OCI-LY7 (cell line): Measurements from ENCODE around the gene PRKG1. TPM values are rescaled to one million over a fixed set of nuclear protein-coding genes. Genes with fewer than 3 reads are reported as not detected.

Experiments used
- BruUV-seq: library from RNA; stranded (reverse); fragments of 400-500 nt; replicated peaks from 2 replicates; lab custom pipeline; 2021; lab: Mats Ljungman, UMichigan
- CTCF ChIA-PET: fragments of 300-600 bp; sonication (Branson Sonifier 250); formaldehyde crosslinking; loops from one replicate; lab custom pipeline; 2022; ENCODE audit warnings: antibody characterized with exemption; ENCODE audit not compliant: unreplicated experiment; lab: Charles Lee
- POLR2A ChIA-PET: fragments of 300-600 bp; sonication (Branson Sonifier 250); formaldehyde crosslinking; loops from one replicate; lab custom pipeline; 2022; ENCODE audit warnings: antibody characterized with exemption; lab: Charles Lee
- DNase-seq: peaks from one replicate; pipeline ENCODE4 v3.0.0-alpha.2; 2015; ENCODE audit warnings: low spot score
- H2AFZ ChIP-seq: fragments of 200-600 bp; sonication (generic), shearing (Covaris generic); 2 replicates; pipeline ENCODE4 v1.6.1; 2014; ENCODE audit warnings: mild to moderate bottlenecking, antibody characterized with exemption, low read length, moderate library complexity
- H3K27ac ChIP-seq: fragments of 200-600 bp; sonication (generic); 2 replicates; pipeline ENCODE4 v1.5.1; 2014; ENCODE audit warnings: mixed run types, low read depth, mild to moderate bottlenecking, moderate library complexity, low read length, inconsistent platforms; ENCODE audit not compliant: poor library complexity, severe bottlenecking
- H3K36me3 ChIP-seq: fragments of 200-600 bp; sonication (generic); 2 replicates; pipeline ENCODE4 v1.6.1; 2014; ENCODE audit warnings: mild to moderate bottlenecking, antibody characterized with exemption, low read length, moderate library complexity, mixed read lengths; ENCODE audit not compliant: insufficient read depth
- H3K4me1 ChIP-seq: fragments of 200-600 bp; sonication (generic); 2 replicates; pipeline ENCODE4 v1.5.1; 2014; ENCODE audit warnings: mild to moderate bottlenecking, low read length; ENCODE audit not compliant: insufficient read depth, poor library complexity, severe bottlenecking
- H3K4me2 ChIP-seq: fragments of 200-600 bp; sonication (generic); 2 replicates; pipeline ENCODE4 v1.6.1; 2014; ENCODE audit warnings: mild to moderate bottlenecking, low read length
- H3K4me3 ChIP-seq: fragments of 200-600 bp; sonication (generic); 2 replicates; pipeline ENCODE4 v1.5.1; 2014; ENCODE audit warnings: mild to moderate bottlenecking, low read depth, low read length; ENCODE audit not compliant: poor library complexity, severe bottlenecking
- H3K79me2 ChIP-seq: fragments of 200-600 bp; sonication (generic); 2 replicates; pipeline ENCODE4 v1.6.1; 2016; ENCODE audit warnings: low read depth, mild to moderate bottlenecking, low read length, moderate library complexity, mixed read lengths; ENCODE audit not compliant: insufficient read depth
- H3K9me2 ChIP-seq: fragments of 200-600 bp; sonication (generic); 2 replicates; pipeline ENCODE4 v1.6.1; 2016; ENCODE audit warnings: mild to moderate bottlenecking, low read length, mixed read lengths; ENCODE audit not compliant: insufficient read depth
- H3K9me3 ChIP-seq: fragments of 200-600 bp; sonication (generic); 2 replicates; pipeline ENCODE4 v1.6.1; 2014; ENCODE audit warnings: mild to moderate bottlenecking, mixed run types, low read length, mixed read lengths
- H4K20me1 ChIP-seq: fragments of 200-600 bp; sonication (generic); 2 replicates; pipeline ENCODE4 v1.6.1; 2014; ENCODE audit warnings: mild to moderate bottlenecking, antibody characterized with exemption, low read length, moderate library complexity, mixed read lengths; ENCODE audit not compliant: insufficient read depth
- EZH2phosphoT487 ChIP-seq: fragments of 200-600 bp; sonication (generic); IDR thresholded peaks from 2 replicates; pipeline ENCODE4 v1.6.1; 2018; ENCODE audit warnings: low read depth, borderline replicate concordance, mild to moderate bottlenecking, mixed run types, antibody characterized with exemption, low read length, moderate library complexity, mixed read lengths
- intact Hi-C: fragments of 100-400 bp; cut with micrococcal nuclease; formaldehyde crosslinking; loops from one replicate; pipeline ENCODE4 v1.10.0; 2022; ENCODE audit not compliant: unreplicated experiment
- total RNA-seq, 2 experiments: library from RNA; depleted of rRNA in 1 of 2; stranded (reverse); fragments of >200 nt in 1 of 2; shearing (Covaris generic) in 1 of 2; gene quantifications; 2 replicates each; pipeline ENCODE4 v1.2.3, GENCODE V29; 2014 to 2022
- TF ChIP-seq, protein P1 (sequence below): fragments of 200-600 bp; sonication (generic); conservative IDR thresholded peaks from 2 replicates; pipeline ENCODE4 v1.5.1; 2014; ENCODE audit warnings: mild to moderate bottlenecking, antibody characterized with exemption, low read length, moderate library complexity, mixed read lengths

The PRKG1 gene
- total RNA-seq, 2 experiments from 2014 or later, result not detected

DNA sequence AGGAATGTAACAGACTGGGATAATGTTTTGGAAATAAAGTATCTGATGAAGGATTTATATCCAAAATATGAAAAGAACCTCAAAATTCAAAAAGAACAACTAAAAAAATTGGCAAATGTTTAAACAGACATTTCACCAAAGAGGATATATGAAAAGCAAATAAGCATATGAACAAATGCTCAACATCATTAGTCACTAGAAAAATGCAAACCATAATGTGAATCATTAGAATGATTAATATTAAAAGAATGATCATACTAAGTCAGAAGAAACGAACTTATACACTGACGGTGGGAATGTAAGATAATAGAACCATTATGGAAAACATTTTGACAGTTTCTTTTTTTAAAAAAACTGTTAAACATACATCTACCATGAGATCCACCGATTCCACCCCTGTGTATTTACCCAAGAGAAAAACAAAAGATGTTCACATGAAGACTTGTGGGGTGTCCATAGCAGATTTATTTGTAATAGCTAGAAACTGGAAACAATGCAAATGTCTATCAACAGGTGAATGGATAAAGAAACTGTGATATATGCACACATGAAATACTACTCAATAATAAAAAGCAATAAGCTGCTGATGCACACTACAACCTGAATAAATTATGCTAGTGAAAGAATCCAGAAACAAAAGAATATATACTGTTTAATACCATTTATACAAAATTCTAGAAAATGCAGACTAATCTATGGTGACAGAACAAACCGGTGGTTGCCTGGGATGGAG is 35.7 kb downstream of the PRKG1 start:
- Histone ChIP-seq H3K4me2 (no peak overlapping the region), H2AFZ (no peak overlapping the region), H3K9me2 (no peaks in the 10 kb centered on the region), H3K4me3 (no peak overlapping the region), H3K27ac (no peak overlapping the region), H3K79me2 (no peaks in the 10 kb centered on the region), H3K4me1 (no peaks in the 10 kb centered on the region), H3K36me3 (no peaks in the 10 kb centered on the region), H3K9me3 (no peaks in the 10 kb centered on the region), H4K20me1 (no peaks in the 10 kb centered on the region)
- TF ChIP-seq, protein P1, sequence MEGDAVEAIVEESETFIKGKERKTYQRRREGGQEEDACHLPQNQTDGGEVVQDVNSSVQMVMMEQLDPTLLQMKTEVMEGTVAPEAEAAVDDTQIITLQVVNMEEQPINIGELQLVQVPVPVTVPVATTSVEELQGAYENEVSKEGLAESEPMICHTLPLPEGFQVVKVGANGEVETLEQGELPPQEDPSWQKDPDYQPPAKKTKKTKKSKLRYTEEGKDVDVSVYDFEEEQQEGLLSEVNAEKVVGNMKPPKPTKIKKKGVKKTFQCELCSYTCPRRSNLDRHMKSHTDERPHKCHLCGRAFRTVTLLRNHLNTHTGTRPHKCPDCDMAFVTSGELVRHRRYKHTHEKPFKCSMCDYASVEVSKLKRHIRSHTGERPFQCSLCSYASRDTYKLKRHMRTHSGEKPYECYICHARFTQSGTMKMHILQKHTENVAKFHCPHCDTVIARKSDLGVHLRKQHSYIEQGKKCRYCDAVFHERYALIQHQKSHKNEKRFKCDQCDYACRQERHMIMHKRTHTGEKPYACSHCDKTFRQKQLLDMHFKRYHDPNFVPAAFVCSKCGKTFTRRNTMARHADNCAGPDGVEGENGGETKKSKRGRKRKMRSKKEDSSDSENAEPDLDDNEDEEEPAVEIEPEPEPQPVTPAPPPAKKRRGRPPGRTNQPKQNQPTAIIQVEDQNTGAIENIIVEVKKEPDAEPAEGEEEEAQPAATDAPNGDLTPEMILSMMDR, result no peak
- TF ChIP-seq EZH2phosphoT487, result no peak
- no TSS peak for BruUV-seq
- DNase-seq, result no peak
- ChIA-PET POLR2A (no interaction called here), CTCF (no interaction called here)
- intact Hi-C loops, result no loop called here

GRCh38 chr10:51112013-51112412 is 37.7 kb downstream of the PRKG1 start:
- BruUV-seq, result no TSS peak

More at GRCh38 chr10:51112013-51112412, 37.7 kb downstream of the PRKG1 start:
- no peaks in the 10 kb centered on the region for H3K79me2 ChIP-seq
- no peak for DNase-seq
- intact Hi-C loops, result no loop called here
- ChIA-PET POLR2A (no interaction called here), CTCF (no interaction called here)
- H4K20me1 ChIP-seq, result no peaks in the 10 kb centered on the region
- H2AFZ ChIP-seq, result no peak overlapping the region
- no peaks in the 10 kb centered on the region for H3K9me3 ChIP-seq
- no peaks in the 10 kb centered on the region for H3K36me3 ChIP-seq
- no peaks in the 10 kb centered on the region for H3K9me2 ChIP-seq
- TF ChIP-seq, protein P1, result no peak
- TF ChIP-seq EZH2phosphoT487, result no peak
- H3K4me1 ChIP-seq, result no peaks in the 10 kb centered on the region
- H3K4me3 ChIP-seq, result no peak overlapping the region
- no peak overlapping the region for H3K27ac ChIP-seq
- H3K4me2 ChIP-seq, result no peak overlapping the region
